HG02840 (cell line): Measurements from ENCODE around the gene SMAD6.

Source experiments
- ATAC-seq: cut with Tn5 transposase; IDR thresholded peaks from one replicate; pipeline ENCODE4 v1.9.1; 2021; ENCODE audit warnings: mild to moderate bottlenecking, moderate library complexity, moderate number of reproducible peaks; ENCODE audit not compliant: unreplicated experiment, low FRiP score

SMAD6 gene

DNA sequence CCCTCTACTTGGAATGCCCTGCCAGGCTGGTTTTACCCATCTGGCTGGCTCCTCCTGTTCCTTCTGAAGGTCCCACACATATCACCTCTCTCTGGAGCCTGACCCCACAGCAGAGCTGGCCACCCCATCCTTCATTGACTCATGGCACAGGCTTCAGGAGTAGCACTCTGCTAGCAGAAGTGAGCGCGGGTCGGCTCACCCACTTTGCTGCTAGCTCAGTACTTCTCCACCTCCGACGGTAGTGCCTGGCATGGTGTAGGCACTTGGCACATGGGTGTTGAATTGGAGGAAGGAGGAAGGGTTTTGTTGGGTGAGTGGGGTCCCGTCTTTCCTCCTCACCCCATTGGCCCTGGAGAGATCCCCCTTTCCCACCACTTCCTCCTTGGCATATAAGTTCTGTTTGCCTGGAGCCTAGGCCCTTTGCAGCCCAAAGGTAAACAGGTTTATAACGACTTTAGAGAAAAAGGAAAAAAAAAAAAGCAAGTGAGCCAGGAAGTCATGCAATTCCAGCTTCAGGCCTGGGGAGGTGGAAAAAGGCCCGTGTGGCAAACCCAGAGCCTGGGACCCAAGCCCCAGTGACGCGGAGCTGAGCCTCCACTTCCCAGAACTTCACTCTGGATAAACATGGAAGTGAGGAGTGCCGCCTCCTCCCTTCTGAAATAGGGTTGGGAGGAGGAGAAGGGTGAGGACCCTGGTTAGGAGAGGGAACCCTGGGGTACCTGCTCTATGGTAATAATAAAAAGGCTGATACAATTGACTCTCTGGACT is 35.4 kb downstream of the SMAD6 start:
- no peak for ATAC-seq

DNA sequence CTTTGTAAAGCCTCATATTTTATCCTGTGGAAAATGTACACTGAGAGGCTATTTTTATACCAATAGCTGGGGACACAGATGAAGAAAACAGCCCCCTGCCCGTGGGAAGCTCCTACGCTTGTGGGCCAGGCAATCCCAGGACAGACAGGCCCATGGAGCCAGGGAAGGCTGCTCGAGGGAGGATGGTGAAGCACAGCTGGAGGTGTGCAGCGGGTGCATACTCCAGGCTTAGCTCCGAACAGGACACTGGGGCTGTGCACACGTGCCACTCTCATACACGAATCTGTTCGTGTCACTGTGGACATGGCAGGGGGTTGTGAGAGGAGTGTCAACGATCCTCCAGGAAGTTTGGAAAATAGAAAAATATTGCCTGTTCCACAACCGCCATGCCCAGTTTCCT is 36.1 kb downstream of the SMAD6 start:
- ATAC-seq, result no peak

DNA sequence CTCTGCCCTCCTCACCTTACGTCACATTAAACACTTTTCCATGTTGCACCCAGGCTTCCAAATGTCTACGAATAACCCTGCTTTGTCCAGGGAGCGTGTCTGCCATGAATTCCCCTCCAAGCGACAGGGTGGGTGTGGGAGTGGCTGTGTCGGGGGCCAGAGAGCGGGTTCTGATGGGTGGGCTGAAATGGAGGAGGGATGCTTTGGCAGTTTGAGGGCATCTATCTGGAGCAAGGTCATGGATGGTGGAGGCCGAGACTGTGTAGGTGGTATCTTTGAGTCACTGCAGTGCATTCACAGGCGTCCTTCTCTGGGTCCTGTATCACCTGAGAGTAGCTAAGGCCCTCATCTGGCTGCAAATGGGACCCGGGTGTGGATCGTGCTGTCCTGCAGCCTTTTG is 36.6 kb downstream of the SMAD6 start:
- no peak for ATAC-seq

DNA sequence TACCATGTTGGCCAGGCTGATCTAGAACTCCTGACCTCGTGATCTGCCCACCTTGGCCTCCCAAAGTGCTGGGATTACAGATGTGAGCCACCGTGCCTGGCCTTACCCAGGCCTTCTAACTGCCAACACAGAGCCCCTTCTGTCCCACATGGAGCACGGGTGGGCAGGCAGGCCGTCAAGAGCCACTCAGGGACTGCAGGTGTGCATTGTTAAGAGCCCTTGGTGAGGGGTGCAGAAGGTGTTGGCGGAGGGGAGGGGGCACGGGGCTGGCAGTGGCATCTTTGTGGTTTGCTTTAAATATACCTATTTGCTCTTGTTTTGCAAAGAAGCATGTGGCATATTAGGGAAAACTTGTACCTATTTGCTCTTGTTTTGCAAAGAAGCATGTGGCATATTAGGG is 37.3 kb downstream of the SMAD6 start:
- no peak for ATAC-seq

DNA sequence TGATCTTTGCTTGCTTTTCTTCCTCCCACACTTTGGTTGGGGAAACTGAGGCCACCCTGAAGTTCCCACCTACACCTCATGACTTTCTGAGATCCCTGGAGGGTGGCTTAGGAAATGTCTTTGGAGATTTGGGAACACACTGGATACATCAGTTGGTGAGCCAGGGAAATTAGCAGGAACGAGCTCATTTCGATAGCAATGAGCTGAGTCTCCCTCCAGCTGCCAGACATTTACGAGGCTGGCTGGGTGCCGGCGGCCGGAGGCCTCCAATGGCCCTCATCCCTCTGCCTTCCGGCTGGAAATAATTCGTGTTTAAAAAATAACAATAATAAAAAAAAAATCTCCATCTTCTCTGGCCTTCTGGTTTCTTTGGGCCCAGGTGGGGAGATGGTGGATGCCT is 38.8 kb downstream of the SMAD6 start:
- ATAC-seq, result no peak

DNA sequence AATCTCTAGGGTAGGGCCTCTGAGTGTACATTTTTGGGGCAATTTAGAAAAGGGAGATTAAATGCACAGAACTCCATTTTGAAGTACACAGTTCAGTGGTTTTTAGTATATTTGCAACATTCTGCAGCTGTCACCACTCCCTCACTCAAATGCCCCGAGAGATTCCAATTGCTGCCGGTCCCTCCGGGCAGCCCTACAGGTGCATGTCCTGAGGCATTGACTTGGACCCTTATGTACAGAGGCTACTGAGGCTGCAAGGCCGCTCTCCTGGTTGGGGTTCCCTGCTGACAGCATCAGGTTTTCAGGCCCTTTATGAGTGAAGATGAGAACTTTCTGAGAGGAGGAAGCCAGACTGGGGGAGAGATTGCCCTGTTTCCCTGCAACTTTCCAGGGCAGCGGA is 39.6 kb downstream of the SMAD6 start:
- ATAC-seq, result no peak

DNA sequence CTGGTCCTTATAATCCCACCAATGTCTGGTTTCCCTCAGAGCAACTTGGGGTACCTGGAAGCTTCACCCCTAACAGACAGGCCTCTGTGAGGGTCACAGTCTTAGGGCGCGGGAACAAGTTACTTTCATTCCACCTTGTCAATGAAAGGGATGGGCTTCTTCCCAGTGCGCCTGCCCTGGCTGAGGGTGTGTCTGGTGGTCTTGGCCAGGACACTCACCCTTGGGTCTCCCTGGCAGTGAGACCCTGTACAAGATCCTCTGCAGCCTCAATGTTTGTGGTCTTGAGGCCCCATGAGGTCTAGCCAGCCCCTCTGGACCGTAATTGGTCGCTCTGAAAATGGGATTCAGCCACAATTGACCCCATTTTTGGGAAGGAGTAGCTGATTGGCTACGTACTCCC is 40.2 kb downstream of the SMAD6 start:
- no peak for ATAC-seq

DNA sequence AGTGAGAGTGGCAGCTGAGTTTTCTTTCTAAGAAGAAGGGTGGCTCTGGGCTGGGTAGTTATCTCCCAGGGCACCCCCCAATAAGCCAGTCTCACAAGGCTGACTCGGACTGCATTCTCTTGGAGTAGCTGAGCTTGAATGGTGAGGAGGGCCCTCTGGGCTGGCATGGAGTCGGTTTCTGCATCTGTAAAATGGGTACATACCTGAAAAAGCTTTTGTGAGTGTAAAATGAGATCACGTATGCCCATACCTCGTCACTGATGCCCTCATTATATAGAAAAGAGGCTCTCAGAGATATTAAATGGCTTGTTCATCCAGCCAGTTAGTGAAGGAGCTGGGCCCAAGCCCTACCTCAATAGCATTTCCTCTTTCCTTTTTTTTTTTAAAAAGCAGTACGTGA is 41.2 kb downstream of the SMAD6 start:
- no peak for ATAC-seq

DNA sequence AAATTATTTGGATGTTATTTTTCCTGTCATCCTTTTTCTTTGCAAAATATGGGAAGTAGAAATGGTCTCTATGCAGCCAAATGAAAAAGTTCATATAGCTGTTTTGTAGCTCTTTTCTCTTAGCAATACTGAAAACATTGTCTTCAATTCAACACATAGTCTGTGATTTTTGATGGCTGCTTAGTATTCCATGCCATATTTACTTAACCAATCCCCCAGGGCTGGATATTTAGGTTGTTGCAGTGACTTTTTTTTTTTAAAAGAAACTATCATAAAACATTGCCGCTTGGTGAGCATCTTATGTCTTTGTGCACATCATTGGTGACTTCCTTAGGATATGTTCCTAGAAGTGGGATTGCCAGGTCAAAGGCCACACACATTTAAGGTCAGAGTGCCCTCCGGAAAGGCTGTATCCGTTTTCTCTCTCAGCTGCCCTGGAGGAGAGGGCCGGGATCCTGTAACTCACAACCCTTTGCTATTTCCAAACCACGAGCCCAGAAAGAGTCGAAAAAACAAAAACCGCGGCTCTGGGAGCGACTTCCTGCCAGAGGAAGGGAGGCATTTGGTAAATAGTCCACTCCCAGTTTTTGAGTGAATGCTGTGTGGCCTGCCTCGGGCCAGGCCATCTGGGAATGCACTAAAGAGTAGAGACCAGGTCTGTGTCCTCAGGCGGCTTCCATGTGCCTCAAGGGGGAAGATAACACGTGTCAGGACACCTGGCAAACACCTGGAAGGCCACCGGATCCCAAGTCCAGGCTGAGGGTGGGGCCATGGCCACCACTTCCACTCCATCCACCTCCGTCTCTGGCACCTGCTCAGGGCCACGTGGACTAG is 41.9 kb downstream of the SMAD6 start:
- ATAC-seq, result no peak

DNA sequence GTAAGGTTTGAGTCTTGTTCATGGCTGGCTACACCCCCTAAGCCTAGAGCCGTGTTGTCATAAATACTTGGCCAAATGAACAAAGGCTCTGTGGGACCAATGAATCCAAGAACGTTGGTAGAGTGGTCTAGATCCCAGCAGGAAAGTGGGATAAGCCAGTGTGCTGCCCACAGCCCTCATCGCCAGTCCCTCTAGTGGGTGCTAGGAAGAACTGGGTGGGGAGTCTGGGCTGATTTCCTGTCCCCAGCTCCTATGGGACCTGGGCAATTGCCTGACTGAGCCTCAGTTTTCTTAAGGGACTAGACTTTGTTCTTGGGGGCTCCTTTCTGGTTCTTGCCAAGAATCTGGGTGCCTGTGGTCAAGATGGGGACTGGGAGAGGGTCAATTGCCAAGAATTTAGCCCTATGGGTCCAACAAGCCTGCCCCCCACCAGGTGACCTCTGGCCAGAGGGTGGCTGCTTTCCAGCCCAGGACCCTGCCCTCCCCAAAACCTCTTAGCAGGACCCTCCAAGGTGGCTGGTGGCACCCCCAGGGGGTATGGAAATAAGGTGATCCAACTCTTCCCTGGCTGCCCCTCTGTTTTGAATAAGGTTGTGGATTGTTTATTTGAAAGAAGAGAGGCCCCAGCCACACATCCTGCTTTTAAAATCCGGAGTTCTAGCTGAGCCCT is 42.7 kb downstream of the SMAD6 start:
- no peak for ATAC-seq

DNA sequence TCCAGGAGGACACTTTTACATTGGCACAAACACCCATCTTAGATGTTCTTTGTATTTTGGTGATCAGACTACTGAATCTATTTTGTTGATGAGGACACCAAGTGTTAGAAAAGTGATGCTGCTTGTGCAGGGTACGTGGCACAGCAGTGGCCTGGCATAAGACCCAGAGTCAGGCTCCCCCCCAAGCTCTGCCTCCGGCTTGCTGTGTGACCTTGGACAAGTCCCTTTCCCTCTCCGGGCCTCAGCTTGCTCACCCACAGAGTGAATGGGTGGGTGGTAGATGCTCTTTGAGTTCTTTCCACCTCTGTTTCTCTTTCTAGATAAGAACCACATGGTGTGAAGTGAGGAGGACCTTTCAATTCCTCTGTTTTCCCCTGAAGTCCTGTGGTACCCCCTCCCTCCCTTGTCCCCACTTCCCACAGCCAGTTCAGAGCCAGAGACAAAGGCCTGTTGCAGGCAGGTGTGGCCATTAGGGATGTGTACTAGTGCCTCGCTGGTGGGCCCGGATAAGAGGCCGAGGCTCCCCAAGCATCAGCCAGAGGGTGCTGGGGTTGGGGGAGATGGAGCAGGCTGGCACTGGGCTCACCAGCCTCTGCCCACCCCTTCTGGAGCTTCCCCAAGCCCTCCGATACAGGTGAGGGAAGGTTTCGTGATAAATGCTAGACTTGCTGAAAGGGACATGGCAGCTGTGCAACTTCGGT is 43.6 kb downstream of the SMAD6 start:
- ATAC-seq, result no peak

DNA sequence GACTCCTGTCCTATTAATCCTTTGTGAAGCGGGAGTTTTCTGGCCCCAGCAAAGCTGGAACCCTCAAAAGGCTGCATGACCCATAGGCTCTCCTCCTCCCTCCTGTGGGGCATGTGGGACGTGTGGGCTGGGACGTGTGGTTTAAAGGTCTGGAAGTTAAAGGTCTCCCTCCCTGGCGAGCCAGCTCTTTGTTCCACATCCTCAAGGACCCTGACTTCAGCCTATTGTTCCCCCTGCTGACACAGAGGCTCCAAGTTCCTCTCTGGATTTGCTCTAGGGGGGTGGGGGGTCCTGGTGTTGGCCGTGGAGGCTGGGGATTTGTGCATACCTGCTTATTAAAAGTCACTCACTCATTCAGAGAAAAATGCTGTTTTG is 44.2 kb downstream of the SMAD6 start:
- ATAC-seq, result no peak

DNA sequence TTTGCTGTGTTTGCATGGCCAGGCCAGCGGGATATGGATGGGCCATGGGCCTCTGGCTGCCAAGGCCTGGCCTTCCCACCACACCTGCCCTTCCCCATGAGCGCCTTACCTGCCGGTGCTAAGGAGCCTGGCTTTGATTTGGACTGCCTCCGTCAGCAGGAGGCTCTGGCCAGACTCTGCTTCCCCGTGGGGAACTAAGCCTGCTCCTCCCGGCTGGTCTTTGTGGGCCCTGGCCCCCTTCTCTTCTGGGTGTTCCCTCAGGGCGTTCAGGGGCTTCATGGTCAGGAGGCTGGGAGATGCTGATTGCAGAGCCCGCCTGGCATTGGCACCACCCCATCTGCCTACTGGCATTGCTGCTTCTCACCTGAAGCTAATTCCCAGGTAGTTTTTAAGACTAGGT is 45.2 kb downstream of the SMAD6 start:
- ATAC-seq, result no peak

DNA sequence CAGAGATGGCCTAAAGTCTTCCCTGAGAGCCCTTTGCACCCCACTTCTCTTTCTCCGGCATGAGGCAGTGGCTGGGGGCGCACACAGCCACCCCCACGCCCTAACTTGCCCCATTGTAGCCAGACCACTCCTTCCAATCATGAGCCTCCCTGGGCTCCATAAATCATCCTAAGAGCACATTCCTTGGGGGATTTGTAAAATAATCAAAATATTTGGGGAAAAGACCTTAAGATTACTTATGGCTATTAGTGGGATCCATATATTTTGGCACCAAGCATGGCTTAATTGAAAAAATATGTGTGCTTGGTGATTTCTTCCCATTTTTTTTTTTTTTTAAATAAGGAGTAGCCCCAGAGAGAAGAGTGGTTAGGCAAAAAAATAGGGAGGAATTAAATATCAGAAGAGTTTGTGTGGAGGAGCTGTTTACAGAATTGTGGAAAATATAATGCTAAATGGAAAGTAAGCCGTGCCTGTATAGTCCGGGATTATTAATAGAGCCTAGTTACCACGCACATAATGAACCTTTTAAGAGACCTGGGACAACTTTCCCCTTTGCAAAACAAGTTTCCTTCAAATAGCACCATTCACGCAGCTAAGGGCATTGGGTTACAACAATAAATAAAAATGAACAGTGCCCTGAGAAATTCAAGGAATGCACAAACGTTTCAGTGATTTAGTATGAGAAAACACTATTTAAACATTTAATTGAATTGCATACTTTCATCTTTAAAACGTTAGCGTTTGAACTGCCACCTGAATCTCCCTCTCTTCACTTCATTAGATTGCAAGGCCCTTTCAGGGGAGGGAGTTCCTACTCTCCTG is 46.1 kb downstream of the SMAD6 start:
- no peak for ATAC-seq

DNA sequence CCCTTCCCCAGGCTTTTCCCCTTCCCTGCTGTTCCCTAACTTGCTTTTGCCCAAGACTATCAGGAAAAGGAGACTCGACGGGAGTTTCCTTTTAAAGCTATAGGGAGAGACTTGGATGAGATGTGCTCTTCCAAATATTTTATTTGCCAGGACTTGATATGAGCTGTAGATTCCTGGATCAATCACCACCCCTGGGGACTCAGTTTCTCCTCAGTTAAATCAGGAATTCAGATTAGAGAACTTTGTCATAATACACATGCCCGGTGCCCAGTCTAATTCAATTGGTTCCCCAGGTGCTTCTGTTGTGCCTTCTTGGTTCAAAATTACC is 46.6 kb downstream of the SMAD6 start:
- ATAC-seq, result no peak

DNA sequence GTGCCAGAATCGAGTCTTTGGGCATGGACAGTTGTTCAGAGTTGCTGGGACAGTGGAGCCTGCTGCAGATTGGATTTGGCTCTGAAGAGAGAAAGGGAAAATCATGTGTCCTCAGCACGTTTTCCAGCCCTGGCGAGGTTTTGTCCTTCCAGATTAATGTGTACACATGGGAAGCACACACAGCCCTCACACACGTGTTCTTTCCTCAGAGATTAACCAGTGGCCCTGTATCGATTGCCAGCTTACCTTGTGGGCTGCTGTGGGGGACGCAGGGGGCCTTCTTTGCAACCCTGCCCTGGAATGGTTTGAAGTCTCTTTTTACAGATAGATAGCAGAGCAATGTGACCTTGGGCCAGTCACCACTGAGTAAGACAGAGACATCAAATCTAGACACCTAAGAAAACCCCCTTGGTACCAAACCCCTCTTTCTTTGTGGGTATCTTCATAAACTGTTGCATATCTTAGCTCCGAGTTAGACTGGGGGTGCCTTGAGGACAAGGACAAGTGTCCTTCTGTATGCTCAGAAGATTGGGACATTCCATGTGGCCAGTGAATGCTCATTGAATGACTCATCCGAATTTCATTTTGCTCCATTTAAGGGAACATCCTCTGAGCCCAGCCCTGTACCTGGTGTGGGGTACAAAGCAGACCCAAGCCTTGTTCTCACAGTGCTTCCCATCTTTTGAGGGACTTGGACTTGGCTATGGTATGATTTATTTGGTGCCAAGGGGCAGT is 48.0 kb downstream of the SMAD6 start:
- ATAC-seq, result no peak

DNA sequence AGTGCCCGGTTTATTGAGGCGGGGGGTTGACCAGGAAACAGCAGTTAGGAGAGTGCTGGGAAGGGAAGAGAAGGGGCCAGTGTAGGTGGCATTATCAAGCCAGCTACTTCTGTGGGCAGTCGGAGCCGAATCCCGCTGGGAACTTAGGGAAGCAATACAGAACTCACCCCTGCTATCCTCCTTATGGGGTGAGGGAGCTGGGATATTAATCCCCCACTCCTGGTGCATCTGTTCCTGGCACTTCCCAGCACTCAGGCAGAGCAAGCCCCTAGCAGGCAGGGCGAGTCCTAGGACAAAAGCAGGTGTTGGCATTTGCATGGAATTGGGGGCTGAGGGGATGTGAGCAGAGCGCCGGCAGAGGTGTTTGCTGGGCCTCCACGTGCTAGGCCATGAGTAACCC is 48.6 kb downstream of the SMAD6 start:
- ATAC-seq, result no peak

DNA sequence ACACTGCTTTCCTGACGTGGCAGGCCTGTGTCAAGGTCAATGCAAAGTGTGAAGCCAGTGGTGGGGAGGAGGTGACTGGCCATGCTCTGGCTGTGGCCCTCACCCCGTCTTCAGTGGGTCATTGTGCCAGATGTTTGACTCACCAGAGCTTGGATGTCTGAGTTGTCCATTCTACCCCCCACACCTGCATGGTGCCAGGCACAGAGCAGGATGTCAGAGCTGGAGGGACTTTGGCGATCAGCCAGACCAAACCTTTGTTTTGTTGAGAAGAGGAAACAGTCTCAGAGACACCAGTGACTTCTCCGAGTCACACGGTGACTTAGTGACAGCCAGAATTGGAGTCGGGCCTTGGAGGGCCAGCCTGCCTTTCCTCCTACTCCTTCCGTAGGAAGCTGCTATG is 49.5 kb downstream of the SMAD6 start:
- ATAC-seq, result no peak

DNA sequence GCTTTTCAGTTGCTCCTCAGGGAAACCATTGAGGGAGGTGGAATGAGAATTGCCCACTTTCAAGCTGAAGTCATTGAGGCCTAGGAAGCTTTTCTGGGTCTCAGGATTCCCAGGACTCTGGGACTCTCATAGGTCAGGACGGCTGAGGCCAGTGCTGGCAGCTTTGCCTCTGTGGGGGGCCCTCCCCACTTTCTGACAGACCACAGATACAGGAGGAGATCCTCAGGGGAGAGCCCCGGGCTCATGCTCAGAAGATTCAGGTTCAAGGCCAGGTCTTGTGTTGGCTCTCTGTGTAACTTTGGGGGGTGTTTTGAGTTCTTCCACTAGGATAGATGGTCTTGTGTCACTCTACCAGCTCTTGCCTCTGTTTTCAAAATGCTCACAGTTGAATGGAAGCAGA is 50.0 kb downstream of the SMAD6 start:
- no peak for ATAC-seq
